Astrocyte (in vitro differentiated cells and primary cell): ENCODE measurements around the gene FAM124B. TPM values are rescaled to one million over a fixed set of nuclear protein-coding genes. Genes with fewer than 3 reads are reported as not detected.

Experiments
- DNase-seq: peaks from one replicate; pipeline ENCODE4 v3.0.0-alpha.2; 2010; ENCODE audit warnings: low read depth
- FAIRE-seq: peaks from 2 replicates; lab custom pipeline; 2011; peaks lifted over from hg19 to GRCh38; lab: Jason Lieb, UNC
- H2AFZ ChIP-seq: 2 replicates; pipeline ENCODE4 v1.6.0; 2012; ENCODE audit warnings: low read depth, low read length, inconsistent platforms
- H3K27ac ChIP-seq: 2 replicates; pipeline ENCODE4 v1.5.1; 2011; ENCODE audit warnings: low read depth, low read length, inconsistent platforms
- H3K27me3 ChIP-seq: 2 replicates; pipeline ENCODE4 v1.6.0; 2011; ENCODE audit warnings: low read length, inconsistent platforms; ENCODE audit not compliant: insufficient read depth
- H3K36me3 ChIP-seq: 2 replicates; pipeline ENCODE4 v1.5.1; 2011; ENCODE audit warnings: low read length, inconsistent platforms; ENCODE audit not compliant: insufficient read depth
- H3K4me1 ChIP-seq: 2 replicates; pipeline ENCODE4 v1.5.1; 2011; ENCODE audit warnings: low read length, inconsistent platforms; ENCODE audit not compliant: insufficient read depth
- H3K4me2 ChIP-seq: 2 replicates; pipeline ENCODE4 v1.6.0; 2012; ENCODE audit warnings: low read length, inconsistent platforms
- H3K4me3 ChIP-seq: 2 replicates; pipeline ENCODE4 v1.5.1; 2011; ENCODE audit warnings: low read depth, mild to moderate bottlenecking, low read length, inconsistent platforms; ENCODE audit not compliant: insufficient read depth
- H3K79me2 ChIP-seq: 2 replicates; pipeline ENCODE4 v1.6.0; 2012; ENCODE audit warnings: mild to moderate bottlenecking, low read length, inconsistent platforms; ENCODE audit not compliant: insufficient read depth
- H3K9ac ChIP-seq: 2 replicates; pipeline ENCODE4 v1.6.0; 2012; ENCODE audit warnings: mild to moderate bottlenecking, low read length, inconsistent platforms
- H3K9me3 ChIP-seq: 2 replicates; pipeline ENCODE4 v1.5.1; 2012; ENCODE audit warnings: low read depth, mild to moderate bottlenecking, low read length, inconsistent platforms; ENCODE audit not compliant: insufficient read depth
- H4K20me1 ChIP-seq: 2 replicates; pipeline ENCODE4 v1.6.0; 2012; ENCODE audit warnings: low read length, inconsistent platforms; ENCODE audit not compliant: insufficient read depth
- H3K27ac Mint-ChIP-seq: one replicate; pipeline ENCODE4 v1.8.0; 2021; ENCODE audit warnings: mild to moderate bottlenecking, mixed read lengths; ENCODE audit not compliant: unreplicated experiment
- H3K27me3 Mint-ChIP-seq: one replicate; pipeline ENCODE4 v1.8.0; 2021; ENCODE audit warnings: low read depth, mixed read lengths; ENCODE audit not compliant: unreplicated experiment
- H3K36me3 Mint-ChIP-seq: one replicate; pipeline ENCODE4 v1.8.0; 2021; ENCODE audit warnings: low read depth, mixed read lengths; ENCODE audit not compliant: unreplicated experiment
- H3K4me1 Mint-ChIP-seq: one replicate; pipeline ENCODE4 v1.8.0; 2021; ENCODE audit warnings: low read depth, mixed read lengths; ENCODE audit not compliant: unreplicated experiment
- H3K4me3 Mint-ChIP-seq: one replicate; pipeline ENCODE4 v1.8.0; 2021; ENCODE audit warnings: mild to moderate bottlenecking, moderate library complexity, mixed read lengths; ENCODE audit not compliant: unreplicated experiment
- H3K9me3 Mint-ChIP-seq: one replicate; pipeline ENCODE4 v1.8.0; 2021; ENCODE audit warnings: mild to moderate bottlenecking, mixed read lengths; ENCODE audit not compliant: unreplicated experiment
- EZH2 ChIP-seq: IDR thresholded peaks from 2 replicates; pipeline ENCODE4 v1.6.1; 2012; ENCODE audit warnings: mild to moderate bottlenecking, low read length, inconsistent platforms; ENCODE audit not compliant: insufficient read depth
- total RNA-seq: library from RNA; stranded (reverse); gene quantifications from 2 replicates; pipeline ENCODE4 v1.2.1, GENCODE V29; 2021
- TF ChIP-seq, protein P1 (sequence below): IDR thresholded peaks from 2 replicates; pipeline ENCODE4 v1.5.1; 2011; ENCODE audit warnings: low read depth, mild to moderate bottlenecking, inconsistent platforms, low read length, moderate library complexity; ENCODE audit not compliant: insufficient read depth

Gene FAM124B
- total RNA-seq, 1 donor from 2014 or later, result not detected

- Histone ChIP-seq H3K27me3 (no peaks in the 10 kb centered on the region), H2AFZ (no peak overlapping the region), H3K4me2 (no peak overlapping the region), H3K4me1 (no peaks in the 10 kb centered on the region), H3K36me3 (no peaks in the 10 kb centered on the region), H4K20me1 (no peaks in the 10 kb centered on the region), H3K27ac (no peak overlapping the region), H3K79me2 (no peaks in the 10 kb centered on the region), H3K9ac (no peak overlapping the region), H3K4me3 (no peak overlapping the region), H3K9me3 (no peaks in the 10 kb centered on the region)
- H3K27me3 Mint-ChIP-seq, result no peaks in the 10 kb centered on the region
- DNase-seq, result no peak
- H3K36me3 Mint-ChIP-seq, result peaks cover 2% of the 10 kb centered on the region
- H3K27ac Mint-ChIP-seq, result no peak overlapping the region
- no peak overlapping the region for H3K4me3 Mint-ChIP-seq
- TF ChIP-seq EZH2, result no peak
- TF ChIP-seq, protein P1, sequence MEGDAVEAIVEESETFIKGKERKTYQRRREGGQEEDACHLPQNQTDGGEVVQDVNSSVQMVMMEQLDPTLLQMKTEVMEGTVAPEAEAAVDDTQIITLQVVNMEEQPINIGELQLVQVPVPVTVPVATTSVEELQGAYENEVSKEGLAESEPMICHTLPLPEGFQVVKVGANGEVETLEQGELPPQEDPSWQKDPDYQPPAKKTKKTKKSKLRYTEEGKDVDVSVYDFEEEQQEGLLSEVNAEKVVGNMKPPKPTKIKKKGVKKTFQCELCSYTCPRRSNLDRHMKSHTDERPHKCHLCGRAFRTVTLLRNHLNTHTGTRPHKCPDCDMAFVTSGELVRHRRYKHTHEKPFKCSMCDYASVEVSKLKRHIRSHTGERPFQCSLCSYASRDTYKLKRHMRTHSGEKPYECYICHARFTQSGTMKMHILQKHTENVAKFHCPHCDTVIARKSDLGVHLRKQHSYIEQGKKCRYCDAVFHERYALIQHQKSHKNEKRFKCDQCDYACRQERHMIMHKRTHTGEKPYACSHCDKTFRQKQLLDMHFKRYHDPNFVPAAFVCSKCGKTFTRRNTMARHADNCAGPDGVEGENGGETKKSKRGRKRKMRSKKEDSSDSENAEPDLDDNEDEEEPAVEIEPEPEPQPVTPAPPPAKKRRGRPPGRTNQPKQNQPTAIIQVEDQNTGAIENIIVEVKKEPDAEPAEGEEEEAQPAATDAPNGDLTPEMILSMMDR, result no peak
- no peak for FAIRE-seq
- no peaks in the 10 kb centered on the region for H3K4me1 Mint-ChIP-seq
- H3K9me3 Mint-ChIP-seq, result peaks cover 13% of the 10 kb centered on the region
Observed at GRCh38 chr2:224432003-224432579, 30.2 kb upstream of the FAM124B start.

- Histone ChIP-seq H3K36me3 (no peaks in the 10 kb centered on the region), H3K79me2 (no peaks in the 10 kb centered on the region), H3K4me1 (no peaks in the 10 kb centered on the region), H3K4me2 (no peak overlapping the region), H3K9me3 (no peaks in the 10 kb centered on the region), H4K20me1 (no peaks in the 10 kb centered on the region), H3K9ac (no peak overlapping the region), H3K4me3 (no peak overlapping the region), H3K27ac (no peak overlapping the region), H3K27me3 (no peaks in the 10 kb centered on the region), H2AFZ (no peak overlapping the region)
- peaks cover 16% of the 10 kb centered on the region for H3K9me3 Mint-ChIP-seq
- DNase-seq, result no peak
- TF ChIP-seq, protein P1, result no peak
- TF ChIP-seq EZH2, result no peak
- H3K4me1 Mint-ChIP-seq, result no peaks in the 10 kb centered on the region
- peaks cover 2% of the 10 kb centered on the region for H3K36me3 Mint-ChIP-seq
- H3K27me3 Mint-ChIP-seq, result no peaks in the 10 kb centered on the region
- no peak for FAIRE-seq
- no peak overlapping the region for H3K4me3 Mint-ChIP-seq
- H3K27ac Mint-ChIP-seq, result no peak overlapping the region
Observed at GRCh38 chr2:224429441-224429810, 27.5 kb upstream of the FAM124B start.

GRCh38 chr2:224428787-224429440 lies 27.0 kb upstream of the FAM124B start:
- Mint-ChIP-seq H3K36me3 (peaks cover 2% of the 10 kb centered on the region), H3K4me3 (no peak overlapping the region), H3K9me3 (peaks cover 16% of the 10 kb centered on the region), H3K27me3 (no peaks in the 10 kb centered on the region), H3K4me1 (no peaks in the 10 kb centered on the region), H3K27ac (no peak overlapping the region)
- Histone ChIP-seq H3K9ac (no peak overlapping the region), H3K4me3 (no peak overlapping the region), H2AFZ (no peak overlapping the region), H3K27ac (no peak overlapping the region), H3K79me2 (no peaks in the 10 kb centered on the region), H3K4me2 (no peak overlapping the region), H3K4me1 (no peaks in the 10 kb centered on the region), H3K9me3 (no peaks in the 10 kb centered on the region), H4K20me1 (no peaks in the 10 kb centered on the region), H3K36me3 (no peaks in the 10 kb centered on the region), H3K27me3 (no peaks in the 10 kb centered on the region)
- TF ChIP-seq, protein P1, result no peak
- FAIRE-seq (no peak), DNase-seq (no peak)
